ENCODE data around the gene GINS2. TPM values are rescaled to one million over a fixed set of nuclear protein-coding genes. Genes with fewer than 3 reads are reported as not detected.

Gene GINS2
- total and polyA plus RNA-seq, 2 of the 4 experiments (the other 2 are of a cell fraction), result 12.0 to 13.4 TPM

DNA sequence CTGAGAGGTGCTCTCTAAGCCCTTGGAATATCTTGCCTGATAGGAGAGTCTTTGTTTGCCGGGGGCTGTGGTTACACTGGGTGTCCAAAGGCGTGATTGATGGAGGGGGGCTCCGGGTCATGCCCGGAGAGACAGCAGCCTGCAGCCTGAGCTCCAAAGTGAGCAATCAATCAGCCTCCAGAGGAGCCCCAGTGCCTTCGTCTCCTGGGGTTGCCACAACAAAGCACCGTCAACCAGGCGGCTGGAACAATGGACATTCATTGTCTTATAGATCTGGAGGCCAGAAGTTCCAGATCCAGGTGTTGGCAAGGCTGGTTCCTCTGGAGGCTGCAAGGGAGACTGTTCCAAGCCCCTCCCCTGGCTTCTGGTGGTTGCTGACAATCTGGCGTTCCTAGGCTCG is 24.0 kb upstream of the GINS2 start:
- Histone ChIP-seq H2BK20ac (ENCODE audit: low read depth, low read length) (no peak overlapping the region), H3K9ac (ENCODE audit: low read depth, low read length) (no peak overlapping the region), H2BK120ac (ENCODE audit: low read depth, low read length) (no peak overlapping the region), H3K14ac (replicated peaks; ENCODE audit: low read depth, low read length) (no peak overlapping the region), H3K27ac (ENCODE audit: insufficient read depth, low read length) (no peak overlapping the region), H4K91ac (ENCODE audit: insufficient read depth, low read depth, low read length) (no peak overlapping the region), H2BK5ac (ENCODE audit: low read depth, low read length, poor library complexity, severe bottlenecking) (no peak overlapping the region), H3K36me3 (ENCODE audit: control insufficient read depth, insufficient read depth, low read length) (peaks cover 3% of the 10 kb centered on the region), H3K4me2 (ENCODE audit: low read depth, low read length) (no peak overlapping the region), H4K8ac (ENCODE audit: low read depth in 2 of 2, low read length in 2 of 2) (no peak overlapping the region), H3K4ac (ENCODE audit: low read depth, low read length) (no peak overlapping the region), H3K4me3 (ENCODE audit: insufficient read depth, low read depth, low read length) (no peak overlapping the region), H2AK5ac (ENCODE audit: low read depth, low read length) (no peak overlapping the region), H3K9me3 (ENCODE audit: control insufficient read depth, insufficient read depth, low read length) (peaks cover 9% of the 10 kb centered on the region), H3K23ac (ENCODE audit: low read depth, low read length) (no peak overlapping the region), H3K4me1 (ENCODE audit: control insufficient read depth, insufficient read depth, low read length) (peaks cover 3% of the 10 kb centered on the region; the same call in 1 of the 2 replicates), H2BK15ac (ENCODE audit: low read depth, low read length) (no peak overlapping the region), H2AFZ (replicated peaks; ENCODE audit: low read length, poor library complexity) (no peak overlapping the region), H3K56ac (ENCODE audit: extremely low read depth, insufficient read depth, low read length) (no peak overlapping the region), H3K18ac (ENCODE audit: low read depth, low read length) (no peak overlapping the region), H4K20me1 (ENCODE audit: insufficient read depth, low read length) (no peaks in the 10 kb centered on the region; the same call in none of the 2 replicates), H4K5ac (ENCODE audit: low read depth, low read length) (no peak overlapping the region), H3K79me1 (ENCODE audit: low read depth in 1 of 2, low read length in 2 of 2) (peaks cover 0 to 3% of the 10 kb centered on the region in 2 experiments; a peak in 1 of 4 replicates), H3K9me1 (ENCODE audit: insufficient read depth, low read length) (no peaks in the 10 kb centered on the region), H2AK9ac (replicated peaks; ENCODE audit: low read depth, low read length, poor library complexity) (no peak overlapping the region), H3K27me3 (ENCODE audit: control insufficient read depth, insufficient read depth, low read length) (no peaks in the 10 kb centered on the region; the same call in 1 of the 2 replicates)
- CTCF ChIA-PET, result no interaction called here
- ATAC-seq (ENCODE audit: low read depth), result no peak
- POLR2A ChIA-PET (ENCODE audit: unreplicated experiment), result no interaction called here
- dilution Hi-C loops (cut with HindIII; ENCODE audit: low sequenced_read_pairs, unreplicated experiment), result no loop called here
- in situ Hi-C loops (cut with MboI; ENCODE audit: low sequenced_read_pairs), result no loop called here
- intact Hi-C loops (cut with micrococcal nuclease), result loop anchor here (10.0 kb wide), 1 partner anchor 438 kb away; no protein-coding TSS in a partner anchor
- WGBS, 2 experiments (ENCODE audit: extremely low coverage in 2 of 2, insufficient read length in 1 of 2), result 95% methylated on average over 4 of the region's 9 CpGs; no CpG with 5 or more reads in 1 of the 2 experiments
- no peak for DNase-seq
- no TSS peak for BruUV-seq (replicated peaks)
- TF ChIP-seq, protein P1, sequence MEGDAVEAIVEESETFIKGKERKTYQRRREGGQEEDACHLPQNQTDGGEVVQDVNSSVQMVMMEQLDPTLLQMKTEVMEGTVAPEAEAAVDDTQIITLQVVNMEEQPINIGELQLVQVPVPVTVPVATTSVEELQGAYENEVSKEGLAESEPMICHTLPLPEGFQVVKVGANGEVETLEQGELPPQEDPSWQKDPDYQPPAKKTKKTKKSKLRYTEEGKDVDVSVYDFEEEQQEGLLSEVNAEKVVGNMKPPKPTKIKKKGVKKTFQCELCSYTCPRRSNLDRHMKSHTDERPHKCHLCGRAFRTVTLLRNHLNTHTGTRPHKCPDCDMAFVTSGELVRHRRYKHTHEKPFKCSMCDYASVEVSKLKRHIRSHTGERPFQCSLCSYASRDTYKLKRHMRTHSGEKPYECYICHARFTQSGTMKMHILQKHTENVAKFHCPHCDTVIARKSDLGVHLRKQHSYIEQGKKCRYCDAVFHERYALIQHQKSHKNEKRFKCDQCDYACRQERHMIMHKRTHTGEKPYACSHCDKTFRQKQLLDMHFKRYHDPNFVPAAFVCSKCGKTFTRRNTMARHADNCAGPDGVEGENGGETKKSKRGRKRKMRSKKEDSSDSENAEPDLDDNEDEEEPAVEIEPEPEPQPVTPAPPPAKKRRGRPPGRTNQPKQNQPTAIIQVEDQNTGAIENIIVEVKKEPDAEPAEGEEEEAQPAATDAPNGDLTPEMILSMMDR (conservative IDR thresholded peaks at IDR 0.05; ENCODE audit: low read depth, low read length), result no peak
- no peak for TF ChIP-seq MAFK (IDR thresholded peaks at IDR 0.05; ENCODE audit: low read depth, low read length)
- no peak for TF ChIP-seq CHD1 (IDR thresholded peaks at IDR 0.05; ENCODE audit: low read depth, low read length)
- TF ChIP-seq MAZ (IDR thresholded peaks at IDR 0.05; ENCODE audit: borderline replicate concordance, low read depth, low read length), result no peak
- TF ChIP-seq, protein P2, sequence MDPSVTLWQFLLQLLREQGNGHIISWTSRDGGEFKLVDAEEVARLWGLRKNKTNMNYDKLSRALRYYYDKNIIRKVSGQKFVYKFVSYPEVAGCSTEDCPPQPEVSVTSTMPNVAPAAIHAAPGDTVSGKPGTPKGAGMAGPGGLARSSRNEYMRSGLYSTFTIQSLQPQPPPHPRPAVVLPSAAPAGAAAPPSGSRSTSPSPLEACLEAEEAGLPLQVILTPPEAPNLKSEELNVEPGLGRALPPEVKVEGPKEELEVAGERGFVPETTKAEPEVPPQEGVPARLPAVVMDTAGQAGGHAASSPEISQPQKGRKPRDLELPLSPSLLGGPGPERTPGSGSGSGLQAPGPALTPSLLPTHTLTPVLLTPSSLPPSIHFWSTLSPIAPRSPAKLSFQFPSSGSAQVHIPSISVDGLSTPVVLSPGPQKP (IDR thresholded peaks at IDR 0.05; ENCODE audit: borderline replicate concordance, low read depth, low read length), result no peak
- no peak for TF ChIP-seq MXI1 (IDR thresholded peaks at IDR 0.05; ENCODE audit: borderline replicate concordance, low read depth, low read length)
- no peak for TF ChIP-seq RAD21 (IDR thresholded peaks at IDR 0.05; ENCODE audit: low read length)
- TF ChIP-seq, protein P3, sequence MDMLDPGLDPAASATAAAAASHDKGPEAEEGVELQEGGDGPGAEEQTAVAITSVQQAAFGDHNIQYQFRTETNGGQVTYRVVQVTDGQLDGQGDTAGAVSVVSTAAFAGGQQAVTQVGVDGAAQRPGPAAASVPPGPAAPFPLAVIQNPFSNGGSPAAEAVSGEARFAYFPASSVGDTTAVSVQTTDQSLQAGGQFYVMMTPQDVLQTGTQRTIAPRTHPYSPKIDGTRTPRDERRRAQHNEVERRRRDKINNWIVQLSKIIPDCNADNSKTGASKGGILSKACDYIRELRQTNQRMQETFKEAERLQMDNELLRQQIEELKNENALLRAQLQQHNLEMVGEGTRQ (IDR thresholded peaks at IDR 0.05; ENCODE audit: low read depth, low read length), result no peak
- no peak for TF ChIP-seq SMC3 (IDR thresholded peaks at IDR 0.05; ENCODE audit: low read depth, low read length)
- TF ChIP-seq RFX5 (IDR thresholded peaks at IDR 0.05; ENCODE audit: low read depth, low read length), result no peak
- no peak for TF ChIP-seq BHLHE40 (IDR thresholded peaks at IDR 0.05; ENCODE audit: low read depth, low read length)
- no peak for TF ChIP-seq POLR2A (IDR thresholded peaks at IDR 0.05; ENCODE audit: low read depth, low read length)
- TF ChIP-seq FOS (IDR thresholded peaks at IDR 0.05; ENCODE audit: low read depth, low read length), result no peak
- no peak for TF ChIP-seq CEBPB (IDR thresholded peaks at IDR 0.05; ENCODE audit: low read depth, low read length)
- TF ChIP-seq NFE2L2 (IDR thresholded peaks at IDR 0.05; ENCODE audit: low read depth, low read length), result no peak
- no peak for TF ChIP-seq RCOR1 (IDR thresholded peaks at IDR 0.05; ENCODE audit: insufficient replicate concordance, low read length)
